Superior temporal gyrus (tissue), 1 donor: ENCODE measurements around the gene CHRNA5.
"Not testable (repeated sequence)": the region's sequence is repeated elsewhere in the genome, so short reads cannot be mapped to it uniquely, and the experiment has no call there.

ENCODE experiments used
- DNase-seq: peaks from one replicate; pipeline ENCODE4 v3.0.0-alpha.2; 2016; ENCODE audit errors: extremely low spot score

The CHRNA5 gene

DNA sequence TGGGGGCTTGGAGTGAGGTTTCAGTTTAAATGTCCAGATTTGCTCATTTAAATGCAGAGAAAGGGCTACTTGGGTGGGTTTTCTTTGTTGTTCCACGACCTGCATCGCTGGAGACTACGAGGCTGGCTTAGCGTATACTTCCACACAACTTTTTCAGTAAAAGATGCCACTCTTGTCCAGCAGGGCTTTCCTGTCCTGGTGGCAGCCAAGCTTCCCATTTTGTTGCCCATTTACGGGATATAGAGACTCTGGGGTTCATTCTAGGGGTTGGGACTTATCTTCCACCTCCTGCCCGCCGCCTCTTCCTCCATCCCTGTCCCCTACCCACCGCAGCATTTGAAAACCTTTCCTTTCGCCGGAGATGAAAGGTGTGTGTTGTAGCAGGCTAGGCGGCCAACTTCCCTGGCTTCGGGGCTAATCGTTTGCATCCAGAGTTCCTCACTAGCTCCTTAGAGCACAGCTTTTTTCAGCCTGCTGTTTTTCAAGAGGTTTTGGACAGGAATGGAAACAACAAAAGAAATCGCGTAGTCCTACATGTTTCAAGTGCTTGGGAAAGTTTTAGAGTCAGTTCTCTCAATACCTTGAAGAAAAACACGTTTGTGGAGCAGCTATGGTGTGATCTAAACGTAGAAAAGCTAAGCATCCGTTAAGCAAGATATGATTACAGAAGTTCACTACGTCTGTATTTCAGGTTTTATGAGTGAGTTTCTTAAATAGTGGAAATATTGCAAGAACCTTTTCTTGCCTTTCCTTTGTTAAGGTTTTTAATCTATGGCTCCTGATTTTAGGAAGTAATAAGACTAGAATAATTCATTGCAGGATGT, 843 bp downstream of the CHRNA5 start:
- DNase-seq: no peak

DNA sequence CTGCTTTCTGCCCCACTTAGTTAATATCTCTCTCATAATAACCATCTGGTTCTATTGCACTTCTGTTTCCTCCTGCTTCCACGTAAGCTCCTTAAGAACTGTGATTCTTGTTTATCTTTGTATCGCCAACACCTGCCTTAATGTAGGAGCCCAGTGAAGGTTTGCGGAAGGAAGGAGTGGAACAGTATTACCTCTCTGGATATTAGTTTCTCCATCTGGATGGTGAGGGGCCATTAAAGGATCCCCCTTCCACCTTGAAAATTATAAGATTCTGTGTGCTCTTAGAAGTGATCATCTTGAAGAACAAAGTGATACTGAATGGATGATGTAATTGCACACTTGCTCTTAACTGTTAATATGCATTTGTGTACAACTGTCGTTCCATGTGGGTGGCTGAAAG, 2.2 kb downstream of the CHRNA5 start:
- DNase-seq: no peak

DNA sequence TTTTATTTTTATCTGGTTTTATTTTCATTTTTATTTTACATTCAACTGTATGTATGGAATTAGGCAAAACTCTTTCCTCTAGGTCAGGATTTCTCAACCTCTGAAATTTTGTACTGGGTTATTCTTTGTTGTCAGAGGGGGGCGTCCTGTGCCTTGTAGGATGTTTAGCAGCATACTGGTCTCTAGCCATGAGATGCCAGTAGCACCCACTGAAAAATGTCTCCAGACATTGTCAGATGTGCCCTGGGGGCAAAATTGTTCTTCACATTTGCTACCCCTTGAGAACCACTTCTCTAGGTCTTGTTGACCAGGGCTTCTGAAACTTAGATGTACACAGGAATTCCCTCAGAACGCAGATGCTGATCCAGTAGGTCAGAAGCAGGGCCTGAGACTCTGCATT, 5.4 kb downstream of the CHRNA5 start:
- no peak for DNase-seq

DNA sequence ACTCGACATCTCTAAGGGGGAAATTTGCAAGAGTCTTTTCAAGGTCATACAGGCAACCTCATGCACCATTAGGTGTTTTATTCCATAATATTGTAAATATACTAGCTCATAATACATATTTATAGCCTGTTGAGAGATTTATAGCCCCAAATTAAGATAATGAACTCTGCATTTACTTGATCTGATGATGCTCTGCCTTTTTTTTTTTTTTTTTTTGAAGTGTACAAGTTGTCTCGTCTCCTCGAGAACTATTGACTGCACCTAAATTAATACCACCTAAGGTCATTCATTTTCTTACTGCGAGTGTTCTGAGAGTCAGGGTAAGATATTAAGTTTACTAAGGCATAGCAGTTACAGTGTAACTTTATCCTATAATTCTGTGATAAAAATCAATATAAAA, 6.1 kb downstream of the CHRNA5 start:
- no peak for DNase-seq

DNA sequence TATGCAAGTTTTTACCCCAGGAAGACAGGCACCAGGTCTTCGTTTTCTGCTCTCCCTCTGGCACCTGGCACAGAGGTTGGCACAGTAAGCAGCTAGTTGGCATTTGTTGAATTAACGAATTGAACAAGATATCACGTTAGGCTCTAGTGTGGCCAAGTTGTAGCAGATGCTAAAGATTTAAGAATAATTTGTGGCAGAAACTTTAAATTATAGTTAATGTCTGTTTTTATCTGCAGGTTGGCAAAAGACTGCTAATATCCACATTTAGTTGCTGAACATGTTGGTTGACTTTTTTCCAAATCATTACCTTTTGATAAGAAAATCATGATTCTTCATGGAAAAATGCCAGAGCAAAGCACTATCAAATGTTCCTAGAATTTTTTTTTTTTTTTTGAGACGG, 8.1 kb downstream of the CHRNA5 start:
- DNase-seq: no peak

DNA sequence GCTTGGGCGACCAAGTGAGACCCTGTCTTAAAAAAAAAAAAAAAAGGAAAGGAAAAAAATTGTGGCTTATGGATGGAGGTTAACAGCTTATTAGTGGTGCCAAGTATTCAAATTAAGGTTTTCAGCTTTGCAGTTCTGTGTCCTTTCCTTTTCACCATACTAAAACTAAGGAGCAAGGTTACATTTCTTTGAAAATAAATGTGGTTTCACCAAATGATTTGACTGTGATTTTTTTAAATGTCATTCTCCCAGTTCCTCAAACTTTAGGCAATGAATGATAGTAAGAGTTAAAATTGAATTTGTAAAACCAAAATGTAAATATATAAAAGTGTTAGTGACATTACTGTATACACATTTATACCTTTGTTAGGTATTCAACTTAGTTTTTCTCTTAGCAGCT, 9.6 kb downstream of the CHRNA5 start:
- no peak for DNase-seq

DNA sequence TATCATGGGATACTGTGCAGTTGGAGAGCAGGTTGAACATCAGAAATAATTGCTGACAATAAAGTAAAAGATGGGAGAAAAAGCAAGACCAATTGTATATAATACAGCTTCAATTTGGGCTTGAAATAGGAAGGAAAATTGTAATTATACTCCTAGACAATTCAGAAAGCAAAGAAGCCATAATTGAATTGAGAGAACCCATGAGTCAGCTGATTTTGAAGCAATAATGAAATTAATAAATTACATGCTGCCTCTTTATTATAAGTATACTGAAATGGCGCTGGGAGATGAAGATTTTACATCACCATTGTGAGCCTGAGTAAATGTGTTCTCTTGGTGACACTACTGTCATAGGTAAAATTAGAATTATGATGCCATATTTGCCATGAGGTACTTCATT, 32.3 kb downstream of the CHRNA5 start:
- no peak for DNase-seq

DNA sequence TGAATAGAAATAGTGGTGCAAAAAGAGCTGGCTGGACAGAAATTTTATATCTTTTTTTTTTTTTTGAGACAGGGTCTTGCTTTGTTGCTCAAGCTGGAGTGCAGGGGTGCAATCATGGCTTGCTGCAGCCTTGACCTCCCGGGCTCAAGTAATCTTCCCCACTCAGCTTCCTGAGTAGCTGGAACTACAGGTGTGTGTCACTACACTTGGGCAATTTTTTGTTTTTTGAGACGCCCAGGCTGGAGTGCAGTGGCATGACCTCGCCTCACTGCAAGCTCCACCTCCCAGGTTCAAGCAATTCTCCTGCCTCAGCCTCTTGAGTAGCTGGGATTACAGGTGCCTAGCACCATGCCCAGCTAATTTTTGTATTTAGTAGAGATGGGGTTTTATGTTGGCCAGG, 33.0 kb downstream of the CHRNA5 start:
- no peak for DNase-seq

DNA sequence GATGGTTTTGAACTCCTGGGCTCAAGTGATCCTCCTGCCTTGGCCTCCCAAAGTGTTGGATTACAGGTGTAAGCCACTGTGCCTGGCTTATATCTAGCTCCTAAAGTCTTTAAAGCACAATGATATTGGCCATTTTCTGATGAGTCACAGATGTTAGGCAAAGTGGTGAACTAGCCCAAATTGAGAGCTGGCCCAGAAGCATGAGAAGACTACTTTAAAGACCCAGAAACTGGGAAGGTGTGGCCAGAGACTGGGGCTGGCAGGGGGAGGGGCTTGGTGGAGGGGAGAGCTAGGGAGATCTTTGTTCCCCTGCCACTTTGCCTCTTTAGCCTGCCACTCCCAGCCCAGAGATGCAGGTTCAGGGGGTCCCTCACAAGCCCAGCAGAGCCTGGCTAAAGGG, 33.9 kb downstream of the CHRNA5 start:
- DNase-seq: no peak

DNA sequence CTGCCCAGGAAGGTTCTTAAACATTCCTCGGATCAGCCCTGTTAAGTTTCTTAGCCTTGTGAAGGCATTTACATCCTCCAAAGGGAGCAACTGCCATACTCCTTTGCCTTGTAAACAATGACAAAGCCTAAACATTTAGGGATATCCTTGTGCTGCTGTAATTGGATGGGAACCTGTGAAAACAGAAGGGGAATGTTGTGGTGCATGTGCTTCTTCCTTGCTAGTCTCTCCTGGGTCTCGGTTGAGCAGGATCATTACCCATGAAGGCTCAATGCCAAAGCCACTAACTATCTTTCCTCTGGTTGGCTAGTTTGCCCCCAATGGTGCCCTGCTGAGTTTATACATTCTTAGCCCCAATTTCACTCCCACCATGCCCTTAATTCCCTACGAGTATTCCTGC, 38.1 kb downstream of the CHRNA5 start:
- DNase-seq: no peak

DNA sequence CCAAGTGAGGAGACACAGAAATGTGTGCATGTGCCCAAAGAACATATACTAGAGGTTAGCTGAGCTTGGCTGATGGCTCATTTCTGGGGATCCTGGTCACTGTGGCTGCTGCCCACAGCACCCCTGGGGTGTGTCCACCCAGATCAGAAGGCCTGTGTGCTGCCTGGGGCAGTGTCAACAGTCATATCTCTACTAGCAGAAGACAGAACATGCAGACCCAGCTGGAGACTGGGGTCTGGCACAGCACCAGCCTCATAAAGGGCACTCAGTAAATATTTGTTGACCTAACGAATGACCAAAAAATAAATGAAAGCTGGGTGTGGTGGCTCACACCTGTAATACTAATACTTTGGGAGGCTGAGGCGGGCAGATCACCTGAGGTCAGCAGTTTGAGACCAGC, 39.1 kb downstream of the CHRNA5 start:
- no peak for DNase-seq

DNA sequence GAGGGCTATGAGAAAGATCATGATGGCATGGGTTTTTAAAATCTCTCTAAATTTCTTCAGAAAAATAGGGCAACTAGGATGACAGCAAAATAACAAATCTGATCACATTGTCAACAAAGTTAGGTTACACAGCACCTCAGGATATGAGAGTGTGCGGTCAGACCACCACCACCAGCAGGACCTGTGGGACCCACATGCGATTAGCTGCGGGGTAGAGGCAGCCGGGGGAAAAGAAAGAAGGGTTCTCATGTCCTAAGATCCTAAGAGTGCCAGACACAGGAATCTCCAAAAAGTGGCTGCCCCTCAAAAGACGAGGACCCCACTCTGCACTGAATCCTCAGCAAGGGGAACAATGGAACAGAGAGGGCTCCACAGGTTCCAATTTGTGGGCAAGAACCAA, 39.9 kb downstream of the CHRNA5 start:
- no peak for DNase-seq

DNA sequence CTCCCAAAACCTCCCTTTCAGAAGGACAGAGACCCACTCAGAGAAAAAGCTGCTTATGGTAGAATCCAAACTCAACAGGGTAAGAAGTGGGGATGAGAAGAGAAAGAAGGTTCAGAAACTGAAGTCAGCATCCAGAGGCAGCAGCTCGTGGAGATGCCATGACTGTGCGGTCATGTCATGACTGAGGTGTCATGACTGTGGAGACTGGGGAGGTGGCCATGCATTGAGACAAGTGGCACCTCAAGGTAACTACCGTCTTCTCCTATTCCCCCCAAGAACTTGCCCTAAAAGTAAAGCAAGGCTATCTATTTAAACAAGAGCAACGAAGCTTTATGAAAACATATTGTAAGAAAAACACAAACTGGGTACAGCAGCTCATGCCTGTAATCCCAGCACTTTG, 40.4 kb downstream of the CHRNA5 start:
- no peak for DNase-seq

DNA sequence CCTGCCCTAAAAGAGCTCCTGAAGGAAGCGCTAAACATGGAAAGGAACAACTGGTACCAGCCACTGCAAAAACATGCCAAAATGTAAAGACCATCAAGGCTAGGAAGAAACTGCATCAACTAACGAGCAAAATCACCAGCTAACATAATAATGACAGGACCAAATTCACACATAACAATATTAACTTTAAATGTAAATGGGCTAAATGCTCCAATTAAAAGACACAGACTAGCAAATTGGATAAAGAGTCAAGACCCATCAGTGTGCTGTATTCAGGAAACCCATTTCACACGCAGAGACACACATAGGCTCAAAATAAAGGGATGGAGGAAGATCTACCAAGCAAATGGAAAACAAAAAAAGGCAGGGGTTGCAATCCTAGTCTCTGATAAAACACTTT, 44.2 kb downstream of the CHRNA5 start:
- not testable (repeated sequence) for DNase-seq

DNA sequence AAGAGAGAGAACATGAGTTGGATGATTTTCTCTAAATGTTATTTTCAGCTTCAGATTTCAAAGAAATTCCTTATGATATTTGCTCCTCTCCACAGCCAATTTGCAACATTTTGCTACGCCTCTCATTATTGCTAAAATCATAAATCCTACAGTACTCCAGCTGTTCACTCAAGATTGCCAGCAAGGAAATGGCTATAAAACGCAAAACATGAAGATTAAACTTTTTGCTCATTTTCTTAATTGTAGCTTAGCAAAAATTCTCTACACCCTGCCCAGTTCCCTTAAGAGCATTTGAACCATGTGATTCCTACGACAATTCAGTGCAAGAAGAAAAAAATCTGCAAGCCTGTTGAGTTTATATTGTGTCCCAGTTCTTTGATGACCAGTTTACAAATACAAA, 48.7 kb downstream of the CHRNA5 start:
- DNase-seq: no peak

DNA sequence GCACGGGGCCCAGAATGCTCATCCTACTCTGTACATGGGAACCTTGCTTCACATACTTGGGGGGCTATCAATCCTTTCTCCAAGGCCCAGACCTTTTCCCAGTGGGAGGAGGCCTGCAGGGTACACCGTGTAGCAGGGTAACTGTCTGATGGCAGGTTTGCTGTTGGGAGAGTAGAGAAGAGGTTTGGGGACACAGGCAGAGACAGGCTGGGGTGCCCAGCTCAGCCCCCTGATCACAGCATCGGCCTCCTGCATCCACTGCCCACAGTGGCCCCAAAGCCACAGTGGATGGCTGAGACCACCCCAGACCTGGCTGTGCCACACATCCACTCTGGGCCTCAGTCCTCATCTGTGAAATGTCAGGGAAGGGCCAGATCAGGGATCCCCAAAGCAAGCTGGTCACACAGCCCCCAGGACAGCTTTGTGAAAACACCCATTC, 49.9 kb downstream of the CHRNA5 start:
- no peak for DNase-seq

DNA sequence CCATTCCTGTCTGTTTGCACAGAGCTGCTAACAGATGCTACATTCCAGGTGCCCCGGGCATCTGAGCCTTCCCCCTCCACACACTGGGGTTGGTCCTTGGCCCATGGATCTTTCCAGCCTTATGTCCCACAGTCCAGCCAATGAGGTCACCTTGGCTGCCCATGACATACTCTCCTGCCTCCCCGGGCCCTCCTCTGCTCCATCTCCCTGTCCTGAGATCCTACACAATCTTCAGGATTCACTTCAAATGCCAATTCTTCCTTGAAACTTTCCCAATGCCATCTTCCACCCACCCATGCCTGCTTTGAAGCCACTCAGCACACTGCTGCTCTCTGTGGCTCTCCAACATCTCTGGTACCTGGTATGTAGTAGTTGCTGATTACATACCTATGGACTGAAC, 51.2 kb downstream of the CHRNA5 start:
- no peak for DNase-seq

DNA sequence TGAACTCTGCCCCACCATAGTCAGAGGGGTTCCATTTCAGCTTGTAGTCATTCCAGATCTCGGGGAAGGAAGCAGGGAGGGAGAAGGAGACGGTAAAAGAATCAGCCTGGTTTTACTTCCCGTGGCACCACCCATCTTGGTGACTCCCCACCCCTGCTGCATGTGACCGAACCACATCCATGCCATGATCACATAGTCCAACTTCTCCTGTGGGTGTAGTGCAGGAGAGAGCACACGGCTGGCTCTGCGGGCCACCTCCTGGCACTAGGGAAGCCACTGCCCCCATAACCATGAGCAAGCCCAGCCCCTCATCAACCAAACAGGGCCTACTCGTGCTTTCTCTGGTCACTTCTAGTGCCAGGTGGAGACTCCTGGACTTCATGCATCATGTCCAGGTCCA, 51.8 kb downstream of the CHRNA5 start:
- DNase-seq: no peak

DNA sequence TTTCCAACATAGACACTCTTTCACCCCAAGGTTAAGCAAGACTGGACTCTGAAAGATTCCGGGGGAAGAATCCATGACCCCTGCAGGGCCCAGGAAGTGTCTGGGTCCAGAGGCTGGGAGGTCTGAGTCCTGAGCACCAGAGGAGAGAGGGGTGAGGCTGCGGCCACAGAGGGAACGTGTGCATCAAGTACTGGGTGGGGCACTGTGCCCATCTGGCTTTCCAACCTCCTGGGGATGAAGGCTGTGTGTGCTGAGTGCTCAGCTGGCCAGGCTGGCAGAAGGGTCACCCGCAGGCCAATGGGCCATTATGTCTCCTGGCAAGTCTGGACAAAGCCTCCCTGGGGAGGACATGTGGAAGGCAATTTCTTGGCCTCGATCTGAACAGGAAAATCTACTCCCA, 52.2 kb downstream of the CHRNA5 start:
- DNase-seq: no peak

DNA sequence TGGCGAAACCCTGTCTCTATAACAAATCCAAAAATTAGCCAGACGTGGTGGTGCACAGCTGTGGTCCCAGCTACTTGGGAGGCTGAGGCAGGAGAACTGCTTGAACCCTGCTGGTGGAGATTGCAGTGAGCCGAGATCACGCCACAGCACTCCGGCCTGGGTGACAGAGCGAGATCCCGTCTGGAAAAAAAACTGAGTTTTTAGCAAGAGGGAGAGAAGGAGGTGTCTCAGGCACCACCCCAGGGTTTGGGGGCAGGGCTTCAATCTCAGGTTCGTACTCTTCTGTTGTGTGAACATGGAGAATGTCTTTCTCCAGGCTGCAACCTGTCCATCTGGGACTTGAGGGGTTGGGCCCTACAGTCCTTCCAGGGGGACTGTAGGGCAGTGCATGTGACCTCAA, 52.7 kb downstream of the CHRNA5 start:
- DNase-seq: no peak

DNA sequence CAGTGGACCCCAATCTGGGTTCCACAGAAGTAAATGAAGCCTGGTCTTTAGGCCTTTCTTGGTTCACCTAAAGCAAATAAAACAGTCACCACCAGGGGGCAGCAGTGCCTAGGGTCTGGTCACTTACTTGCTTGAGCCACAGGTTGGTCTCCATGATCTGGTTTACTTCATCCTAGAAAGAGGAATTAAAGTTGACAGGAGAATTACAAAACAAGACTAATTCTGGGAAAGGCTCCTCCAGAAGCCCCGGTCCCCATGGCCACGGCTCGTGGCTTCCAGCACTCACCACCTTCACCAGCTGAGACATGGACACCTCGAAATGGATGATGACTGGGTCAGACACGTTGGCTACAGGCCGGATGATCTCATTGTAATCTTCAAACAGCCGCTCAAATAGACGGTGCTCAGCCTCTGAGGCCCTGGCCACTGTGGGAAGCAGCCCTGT, 53.2 kb downstream of the CHRNA5 start:
- peak; percentile 98 for DNase-seq

DNA sequence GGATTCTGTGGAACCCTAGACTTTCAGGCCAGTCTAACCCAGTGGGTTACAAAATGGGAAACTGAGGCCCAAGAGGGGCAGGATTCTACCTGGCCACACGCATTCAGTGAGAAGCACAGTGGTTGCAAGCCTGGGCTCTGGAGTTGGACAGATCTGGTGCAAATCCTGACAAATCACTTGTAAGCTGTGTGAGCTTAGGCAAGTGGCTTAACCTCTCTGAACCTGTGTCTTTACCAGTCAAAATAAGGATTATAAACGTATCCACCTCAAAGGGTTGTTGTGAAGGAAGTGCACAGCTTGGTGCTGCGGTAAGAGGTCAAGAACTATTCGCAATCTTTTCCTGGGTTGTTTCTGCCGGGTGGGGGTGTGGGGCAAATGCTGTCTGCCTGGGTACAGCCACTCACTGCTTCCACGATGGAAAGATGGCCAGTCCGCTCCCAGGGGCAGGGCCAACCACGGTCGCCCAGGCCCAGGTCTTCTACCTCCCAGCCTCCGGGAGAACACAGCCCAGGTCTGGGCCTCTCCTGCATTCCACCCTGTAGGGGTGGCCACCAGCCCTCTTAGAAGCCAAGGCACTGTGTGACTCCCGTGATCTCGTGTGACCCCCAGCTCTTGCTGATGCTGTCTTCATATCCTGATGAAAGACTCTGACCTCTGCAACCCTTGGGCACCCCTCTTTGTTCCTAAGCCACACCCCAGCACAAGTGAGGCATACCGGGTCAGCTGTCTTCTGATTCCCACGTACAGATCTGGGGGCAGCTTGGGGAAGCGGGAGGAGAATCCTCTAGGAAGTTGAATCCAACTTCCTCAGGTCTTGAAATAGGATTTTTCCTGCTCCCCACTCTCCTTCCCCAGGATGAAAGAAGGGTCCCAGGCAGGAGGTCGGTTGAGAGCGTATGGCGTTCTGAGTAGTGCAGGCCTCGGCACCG, 54.0 kb downstream of the CHRNA5 start:
- no peak for DNase-seq

DNA sequence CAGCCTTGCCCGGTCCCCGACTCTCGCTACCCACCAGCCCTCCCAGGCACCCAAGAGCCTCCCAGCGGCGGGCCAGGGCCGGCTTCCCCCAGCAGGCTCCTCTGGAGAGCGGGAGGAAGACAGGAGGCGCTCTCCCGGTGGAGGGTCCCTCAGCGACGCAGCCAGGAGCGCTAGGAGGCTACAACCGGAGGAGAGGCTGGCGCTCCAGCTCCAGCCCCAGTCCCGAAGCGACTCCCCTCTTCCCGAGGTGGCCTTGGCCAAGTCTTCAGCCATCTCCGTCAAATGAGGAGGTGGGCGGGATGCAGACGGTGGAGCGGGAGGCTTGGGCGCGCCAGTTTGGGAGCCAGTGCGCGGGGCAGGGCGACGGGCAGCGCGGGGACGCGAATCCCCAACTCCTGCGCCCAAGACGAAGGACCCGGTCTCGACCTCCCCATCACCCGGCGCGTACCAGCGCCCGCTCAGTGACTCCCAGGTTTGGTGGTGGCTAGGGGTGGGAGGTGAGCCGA, 54.8 kb downstream of the CHRNA5 start:
- DNase-seq: no peak
